ENCODE data around the gene ATP6AP1. TPM values are rescaled to one million over a fixed set of nuclear protein-coding genes. Genes with fewer than 3 reads are reported as not detected.

Gene ATP6AP1
- total and polyA plus RNA-seq, 2 donors (not counting 1 experiment from before 2014, with no cell fraction given), result 47.1 to 57.7 TPM

DNA sequence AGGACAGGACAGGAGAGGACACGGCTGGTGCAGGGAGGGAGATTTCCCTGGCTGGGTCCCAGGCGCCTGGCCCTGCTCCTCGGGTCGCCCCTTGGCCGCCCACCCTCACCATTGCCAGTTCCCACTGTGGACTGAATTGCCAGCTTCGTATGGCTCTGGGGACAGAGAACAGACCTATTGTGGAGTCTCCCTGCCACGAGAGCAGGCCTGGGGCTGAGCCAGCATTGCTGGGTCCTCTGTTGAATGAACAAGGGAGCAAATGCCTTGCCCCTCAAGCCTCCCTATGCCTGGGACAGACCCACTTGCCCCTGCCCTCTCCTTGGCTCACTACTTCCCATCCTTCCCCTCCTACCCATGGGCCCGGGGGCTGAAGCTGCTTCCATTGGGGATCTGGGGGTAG is 33.9 kb downstream of the ATP6AP1 start:
- H3K4me1 Mint-ChIP-seq, result peaks cover 12% of the 10 kb centered on the region
- H3K4me2 ChIP-seq (replicated peaks; ENCODE audit: low read depth, low read length, poor library complexity, severe bottlenecking), result no peak overlapping the region
- H3K79me2 ChIP-seq (ENCODE audit: control insufficient read depth, insufficient read depth, low read length), result peaks cover 22% of the 10 kb centered on the region
- ATAC-seq (ENCODE audit: low read depth) (no peak), DNase-seq (no peak)
- H3K27ac ChIP-seq (ENCODE audit: low read length in 2 of 2), result no peak overlapping the region
- H3K9me3 Mint-ChIP-seq (ENCODE audit: insufficient read depth), result no peaks in the 10 kb centered on the region
- H3K9ac ChIP-seq (ENCODE audit: low read length), result no peak overlapping the region
- H3K4me3 ChIP-seq (ENCODE audit: control extremely low read depth in 1 of 5, extremely low read depth in 1 of 5, insufficient read depth in 1 of 5, low read depth in 2 of 5, low read length in 4 of 5), result no peak overlapping the region
- intact Hi-C loops (cut with micrococcal nuclease), result no loop called here
- no peak overlapping the region for H3K27ac Mint-ChIP-seq
- WGBS (ENCODE audit: insufficient coverage), result 100% methylated on average over 2 of the region's 8 CpGs
- no peaks in the 10 kb centered on the region for H3K9me3 ChIP-seq (ENCODE audit: control extremely low read depth in 1 of 3, control insufficient read depth in 2 of 3, insufficient read depth in 1 of 3, low read length in 2 of 3)
- ChIA-PET POLR2A (no interaction called here), CTCF (no interaction called here)
- H3K36me3 ChIP-seq (replicated peaks in 1 of 2; ENCODE audit: control extremely low read depth in 1 of 2, control insufficient read depth in 1 of 2, extremely low read depth in 1 of 2, insufficient read depth in 2 of 2, low read length in 1 of 2), result peaks cover 0 to 22% of the 10 kb centered on the region in 2 experiments
- H3K4me3 Mint-ChIP-seq, result no peak overlapping the region
- H2AFZ ChIP-seq (ENCODE audit: insufficient read depth, low read depth, low read length, poor library complexity, severe bottlenecking), result no peak overlapping the region
- H4K20me1 ChIP-seq (ENCODE audit: control insufficient read depth, insufficient read depth, low read length, poor library complexity, severe bottlenecking), result no peaks in the 10 kb centered on the region
- peaks cover 6 to 13% of the 10 kb centered on the region in 2 donors for H3K4me1 ChIP-seq (ENCODE audit: control insufficient read depth in 2 of 2, insufficient read depth in 2 of 2, low read length in 2 of 2)
- no peaks in the 10 kb centered on the region for H3K27me3 Mint-ChIP-seq
- TF ChIP-seq, protein P1, sequence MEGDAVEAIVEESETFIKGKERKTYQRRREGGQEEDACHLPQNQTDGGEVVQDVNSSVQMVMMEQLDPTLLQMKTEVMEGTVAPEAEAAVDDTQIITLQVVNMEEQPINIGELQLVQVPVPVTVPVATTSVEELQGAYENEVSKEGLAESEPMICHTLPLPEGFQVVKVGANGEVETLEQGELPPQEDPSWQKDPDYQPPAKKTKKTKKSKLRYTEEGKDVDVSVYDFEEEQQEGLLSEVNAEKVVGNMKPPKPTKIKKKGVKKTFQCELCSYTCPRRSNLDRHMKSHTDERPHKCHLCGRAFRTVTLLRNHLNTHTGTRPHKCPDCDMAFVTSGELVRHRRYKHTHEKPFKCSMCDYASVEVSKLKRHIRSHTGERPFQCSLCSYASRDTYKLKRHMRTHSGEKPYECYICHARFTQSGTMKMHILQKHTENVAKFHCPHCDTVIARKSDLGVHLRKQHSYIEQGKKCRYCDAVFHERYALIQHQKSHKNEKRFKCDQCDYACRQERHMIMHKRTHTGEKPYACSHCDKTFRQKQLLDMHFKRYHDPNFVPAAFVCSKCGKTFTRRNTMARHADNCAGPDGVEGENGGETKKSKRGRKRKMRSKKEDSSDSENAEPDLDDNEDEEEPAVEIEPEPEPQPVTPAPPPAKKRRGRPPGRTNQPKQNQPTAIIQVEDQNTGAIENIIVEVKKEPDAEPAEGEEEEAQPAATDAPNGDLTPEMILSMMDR (IDR thresholded peaks at IDR 0.05), result no peak
- no peak for TF ChIP-seq EZH2 (IDR thresholded peaks at IDR 0.05; ENCODE audit: borderline replicate concordance, insufficient read depth, low read depth, low read length, poor library complexity, severe bottlenecking)
- no peaks in the 10 kb centered on the region for H3K27me3 ChIP-seq (replicated peaks in 1 of 4; ENCODE audit: control extremely low read depth in 1 of 4, control insufficient read depth in 3 of 4, insufficient read depth in 4 of 4, low read length in 3 of 4)

DNA sequence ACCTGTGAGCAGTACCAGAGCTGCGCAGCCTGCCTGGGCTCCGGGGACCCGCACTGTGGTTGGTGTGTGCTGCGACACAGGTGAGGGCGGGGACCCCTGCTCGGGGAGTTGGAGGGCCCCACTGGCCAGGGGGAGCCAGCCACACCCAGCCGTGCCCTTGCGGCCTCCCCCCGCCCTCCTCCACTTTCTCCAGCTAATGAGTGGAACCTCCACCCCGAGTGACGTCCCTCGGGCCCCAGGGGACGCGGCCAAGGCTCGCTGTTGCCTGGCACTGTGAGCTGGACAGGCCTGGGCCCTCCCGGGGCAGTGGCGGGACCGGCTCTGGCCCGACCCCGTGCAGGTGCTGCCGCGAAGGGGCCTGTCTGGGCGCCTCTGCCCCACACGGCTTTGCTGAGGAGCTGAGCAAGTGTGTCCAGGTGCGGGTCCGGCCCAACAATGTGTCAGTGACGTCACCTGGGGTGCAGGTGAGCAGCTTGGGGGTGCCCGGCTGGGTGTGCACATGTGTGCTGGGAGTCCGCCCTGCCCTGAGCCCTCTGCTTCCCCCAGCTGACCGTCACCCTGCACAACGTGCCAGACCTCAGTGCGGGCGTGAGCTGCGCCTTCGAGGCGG is 35.2 kb downstream of the ATP6AP1 start:
- H2AFZ ChIP-seq (ENCODE audit: insufficient read depth, low read depth, low read length, poor library complexity, severe bottlenecking), result no peak overlapping the region
- Mint-ChIP-seq H3K27me3 (no peaks in the 10 kb centered on the region), H3K4me3 (no peak overlapping the region), H3K4me1 (peaks cover 11% of the 10 kb centered on the region), H3K9me3 (ENCODE audit: insufficient read depth) (no peaks in the 10 kb centered on the region), H3K27ac (no peak overlapping the region)
- peaks cover 6 to 11% of the 10 kb centered on the region in 2 donors for H3K4me1 ChIP-seq (ENCODE audit: control insufficient read depth in 2 of 2, insufficient read depth in 2 of 2, low read length in 2 of 2)
- intact Hi-C loops (cut with micrococcal nuclease), result no loop called here
- TF ChIP-seq, protein P1 (IDR thresholded peaks at IDR 0.05), result no peak
- H4K20me1 ChIP-seq (ENCODE audit: control insufficient read depth, insufficient read depth, low read length, poor library complexity, severe bottlenecking), result no peaks in the 10 kb centered on the region
- no peak overlapping the region for H3K9ac ChIP-seq (ENCODE audit: low read length)
- no peaks in the 10 kb centered on the region for H3K27me3 ChIP-seq (replicated peaks in 1 of 4; ENCODE audit: control extremely low read depth in 1 of 4, control insufficient read depth in 3 of 4, insufficient read depth in 4 of 4, low read length in 3 of 4)
- H3K36me3 ChIP-seq (replicated peaks in 1 of 2; ENCODE audit: control extremely low read depth in 1 of 2, control insufficient read depth in 1 of 2, extremely low read depth in 1 of 2, insufficient read depth in 2 of 2, low read length in 1 of 2), result peaks cover 0 to 22% of the 10 kb centered on the region in 2 experiments
- H3K9me3 ChIP-seq (ENCODE audit: control extremely low read depth in 1 of 3, control insufficient read depth in 2 of 3, insufficient read depth in 1 of 3, low read length in 2 of 3), result no peaks in the 10 kb centered on the region
- no peak for ATAC-seq (ENCODE audit: low read depth)
- POLR2A ChIA-PET, result interaction anchor here (0.7 kb wide), 1 partner anchor 52 kb away, joined by 6 read pairs; no protein-coding TSS in a partner anchor
- DNase-seq, result no peak
- H3K4me2 ChIP-seq (replicated peaks; ENCODE audit: low read depth, low read length, poor library complexity, severe bottlenecking), result no peak overlapping the region
- H3K79me2 ChIP-seq (ENCODE audit: control insufficient read depth, insufficient read depth, low read length), result peaks cover 18% of the 10 kb centered on the region
- H3K4me3 ChIP-seq (ENCODE audit: control extremely low read depth in 1 of 5, extremely low read depth in 1 of 5, insufficient read depth in 1 of 5, low read depth in 2 of 5, low read length in 4 of 5), result no peak overlapping the region
- CTCF ChIA-PET, result no interaction called here
- WGBS (ENCODE audit: insufficient coverage), result 94% methylated on average over 17 of the region's 36 CpGs
- no peak overlapping the region for H3K27ac ChIP-seq (ENCODE audit: low read length in 2 of 2)
